Frontal cortex (tissue), 4 donors: ENCODE data around the gene PRELID3B. TPM values are rescaled to one million over a fixed set of nuclear protein-coding genes. Genes with fewer than 3 reads are reported as not detected.

Experiments
- DNase-seq, 2 donors: peaks; one replicate each; pipeline ENCODE4 v3.0.0; 2012; ENCODE audit warnings: low spot score in 2 of 2
- FAIRE-seq: peaks from 2 replicates; lab custom pipeline; 2012; peaks lifted over from hg19 to GRCh38; lab: Jason Lieb, UNC
- total RNA-seq: library from RNA; depleted of rRNA; stranded (reverse); fragments of >200 nt; gene quantifications from one replicate; pipeline ENCODE4 v1.2.3, GENCODE V29; 2014
- donor health status: control.
- donor health status: control.
- donor health status: control.

PRELID3B gene
- total RNA-seq, 1 donor from 2014 or later = 68.9 TPM

DNA sequence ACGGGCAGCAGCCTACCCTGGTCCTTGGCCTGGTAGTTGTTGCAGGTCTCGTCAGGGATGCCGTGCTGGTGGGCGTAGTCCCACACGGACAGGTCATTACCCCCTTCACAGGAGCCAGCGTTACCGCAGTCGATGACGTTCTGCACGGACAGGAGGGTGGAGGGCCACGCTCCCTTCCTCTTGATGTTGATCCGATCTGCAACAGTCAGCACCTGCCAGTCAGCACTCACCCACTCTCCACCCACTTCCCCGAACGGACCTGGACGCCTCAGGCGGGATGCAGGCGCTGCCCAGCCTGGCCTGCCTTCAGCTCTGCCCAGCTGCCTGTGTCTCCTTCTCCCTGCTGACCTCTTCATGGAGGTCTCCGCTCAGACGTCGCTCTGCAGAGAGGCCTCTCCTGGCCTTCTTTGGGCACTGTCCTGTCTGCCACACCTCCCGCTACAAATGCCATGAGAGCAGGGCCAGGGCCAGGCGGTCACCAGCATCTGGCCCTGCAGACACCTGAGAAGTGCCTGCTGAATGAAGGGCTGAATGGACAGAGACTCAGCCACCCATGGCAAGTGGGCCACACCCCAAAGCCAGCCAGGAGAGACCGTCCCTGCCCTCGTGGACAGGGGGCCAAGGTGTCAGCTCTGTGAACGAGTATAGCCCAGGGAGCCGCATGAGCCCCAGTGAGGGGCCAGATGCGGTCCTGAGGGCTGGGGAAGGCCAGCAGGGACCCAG, 41.0 kb downstream of the PRELID3B start:
- FAIRE-seq (no peak), DNase-seq (no peak)

DNA sequence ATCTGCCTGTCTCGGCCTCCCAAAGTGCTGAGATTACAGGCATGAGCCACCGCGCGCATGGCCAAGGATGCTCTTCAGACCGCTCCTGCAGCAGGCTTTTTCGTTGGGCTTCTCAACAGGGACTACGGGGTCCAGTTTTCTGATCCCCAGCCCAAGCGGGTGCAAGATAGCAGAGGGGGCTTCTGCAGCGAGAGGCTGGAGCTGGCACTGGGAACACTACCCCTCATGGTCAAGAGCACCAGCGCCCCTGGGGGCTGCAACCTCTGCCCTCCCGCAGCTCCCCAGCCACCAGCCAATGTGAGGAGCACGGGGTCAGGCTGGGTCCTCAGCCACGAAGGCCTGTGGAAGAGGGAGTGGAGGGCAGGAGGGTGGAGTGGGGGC, 41.5 kb downstream of the PRELID3B start:
- DNase-seq = no peak
- no peak for FAIRE-seq

DNA sequence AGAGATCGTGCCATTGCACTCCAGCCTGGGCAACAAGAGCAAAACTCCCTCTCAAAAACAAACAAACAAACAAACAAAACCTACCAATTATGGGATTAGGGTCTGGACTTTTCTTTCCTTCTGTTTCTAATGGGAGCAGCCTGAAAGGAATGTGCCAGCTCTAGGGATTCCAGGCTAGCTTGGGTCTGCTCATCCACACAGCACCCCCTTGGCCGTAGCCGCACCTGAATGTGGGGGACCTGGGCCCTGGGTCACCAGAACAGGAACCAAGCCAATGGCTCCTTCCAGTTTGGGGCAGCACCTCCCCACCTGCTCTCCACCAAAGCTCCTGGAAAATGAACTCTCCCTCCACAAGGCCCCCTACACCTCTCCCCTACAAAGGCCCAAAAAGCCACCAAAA, 42.3 kb downstream of the PRELID3B start:
- DNase-seq (no peak), FAIRE-seq (no peak)

DNA sequence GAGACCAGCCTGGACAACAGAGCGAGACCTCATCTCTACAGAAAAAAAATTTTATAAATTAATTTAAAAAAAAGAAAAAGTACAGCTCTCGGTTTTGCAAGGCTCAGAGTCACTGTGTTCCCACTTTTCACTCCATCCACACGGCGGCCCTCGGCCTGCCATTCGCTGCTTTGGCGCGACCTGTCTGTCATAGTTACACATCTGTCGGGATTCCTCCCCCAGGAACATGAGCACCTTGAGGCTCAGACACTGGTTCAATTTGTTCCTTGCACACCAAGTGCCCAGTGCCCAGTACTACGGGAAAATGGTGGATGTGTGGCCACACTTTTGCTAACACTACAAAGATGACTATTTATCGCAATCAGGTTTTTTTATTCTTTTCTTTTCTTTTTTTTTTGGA, 43.9 kb downstream of the PRELID3B start:
- FAIRE-seq = no peak
- no peak for DNase-seq

DNA sequence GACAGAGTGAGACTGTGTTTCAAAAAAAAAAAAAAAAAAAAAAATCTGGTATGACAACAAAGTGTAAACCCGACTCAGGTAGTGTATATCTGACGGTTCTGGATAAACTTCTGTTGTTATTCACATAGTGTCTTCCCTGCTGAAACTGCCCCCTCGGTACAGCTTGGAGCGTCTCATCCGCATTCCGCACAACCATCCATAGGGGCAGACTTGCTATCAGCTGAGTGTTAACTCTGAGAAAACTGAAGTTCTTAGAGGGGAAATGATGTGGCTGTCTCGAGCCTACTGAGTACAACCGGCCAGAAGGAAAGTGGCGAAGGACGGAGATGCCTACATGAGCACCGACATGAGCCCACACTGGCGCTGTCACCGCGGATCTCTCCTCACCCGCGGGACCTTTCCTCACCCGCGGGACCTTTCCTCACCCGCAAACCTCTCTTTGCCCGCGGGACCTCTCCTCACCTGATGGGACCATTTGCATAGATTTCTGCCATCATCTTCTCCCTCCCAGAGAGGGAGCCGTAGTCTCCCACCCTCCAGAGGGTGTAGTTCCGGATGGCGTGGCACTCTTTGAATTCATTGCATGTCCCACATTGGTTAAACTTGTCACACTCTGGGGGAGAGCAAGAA, 45.3 kb downstream of the PRELID3B start:
- no peak for FAIRE-seq
- no peak for DNase-seq

DNA sequence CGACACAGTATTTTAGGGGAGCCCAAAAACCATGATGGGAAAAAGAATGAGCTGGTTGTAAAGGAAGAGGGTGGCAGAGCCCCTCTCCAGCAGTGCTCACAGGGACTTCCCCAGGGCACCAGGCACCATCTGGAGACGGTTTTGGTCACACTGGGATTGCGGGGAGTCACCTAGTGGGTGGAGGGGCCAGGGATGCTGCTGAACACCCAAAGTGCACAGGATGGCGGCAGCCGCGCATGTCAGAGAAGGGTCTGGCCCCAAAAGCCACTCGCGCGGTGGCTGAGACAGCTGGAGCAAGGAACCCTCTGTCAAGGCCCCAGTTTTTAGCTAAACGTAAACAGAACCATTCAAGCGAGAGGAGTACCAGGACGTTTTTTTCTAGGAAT, 46.4 kb downstream of the PRELID3B start:
- DNase-seq (no peak), FAIRE-seq (no peak)

GRCh38 chr20:58995461-58996225, 46.9 kb downstream of the PRELID3B start:
- no peak for FAIRE-seq
- DNase-seq = no peak

DNA sequence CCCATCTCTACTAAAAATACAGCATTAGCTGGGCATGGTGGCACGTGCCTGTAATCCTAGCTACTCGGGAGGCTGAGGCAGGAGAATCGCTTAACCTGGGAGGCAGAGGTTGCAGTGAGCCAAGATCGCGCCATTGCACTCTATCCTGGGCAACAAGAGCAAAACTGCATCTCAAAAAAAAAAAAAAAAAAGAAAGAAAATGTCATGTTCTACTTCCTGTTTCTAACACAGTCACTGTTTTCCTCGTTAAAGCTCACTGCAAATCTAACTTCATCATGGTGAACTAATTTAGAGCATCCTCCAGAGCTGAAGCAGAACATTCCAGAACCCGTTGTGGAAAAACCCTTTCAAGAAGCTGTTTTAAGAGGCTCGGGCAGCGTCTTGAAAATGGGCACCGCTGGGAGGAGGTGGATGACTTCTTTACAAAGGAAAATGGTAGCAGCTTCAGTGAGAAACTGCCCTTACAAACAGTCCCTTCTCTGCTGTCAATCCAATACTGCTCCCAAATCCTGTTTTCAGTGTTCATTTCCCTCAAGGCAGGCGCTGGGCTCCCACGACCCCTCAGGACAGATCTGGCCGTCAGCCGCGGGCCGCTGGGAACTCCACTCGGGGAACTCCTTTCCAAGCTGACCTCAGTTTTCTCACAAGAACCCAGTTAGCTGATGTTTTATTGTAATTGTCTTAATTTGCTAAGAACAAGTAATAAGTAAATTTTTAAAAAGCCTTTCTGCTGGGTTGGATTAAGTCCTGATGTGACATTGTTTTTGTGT, 48.0 kb downstream of the PRELID3B start:
- FAIRE-seq = no peak

GRCh38 chr20:58993332-58994248, 49.0 kb downstream of the PRELID3B start:
- FAIRE-seq (no peak), DNase-seq (no peak)

More for the DNA sequence above, 48.0 kb downstream of the PRELID3B start:
- no peak for DNase-seq

GRCh38 chr20:58992911-58993310, 49.7 kb downstream of the PRELID3B start:
- FAIRE-seq (no peak), DNase-seq (no peak)

- DNase-seq = no peak
- FAIRE-seq = no peak
These were observed 50.9 kb downstream of the PRELID3B start for GRCh38 chr20:58991715-58992114.

DNA sequence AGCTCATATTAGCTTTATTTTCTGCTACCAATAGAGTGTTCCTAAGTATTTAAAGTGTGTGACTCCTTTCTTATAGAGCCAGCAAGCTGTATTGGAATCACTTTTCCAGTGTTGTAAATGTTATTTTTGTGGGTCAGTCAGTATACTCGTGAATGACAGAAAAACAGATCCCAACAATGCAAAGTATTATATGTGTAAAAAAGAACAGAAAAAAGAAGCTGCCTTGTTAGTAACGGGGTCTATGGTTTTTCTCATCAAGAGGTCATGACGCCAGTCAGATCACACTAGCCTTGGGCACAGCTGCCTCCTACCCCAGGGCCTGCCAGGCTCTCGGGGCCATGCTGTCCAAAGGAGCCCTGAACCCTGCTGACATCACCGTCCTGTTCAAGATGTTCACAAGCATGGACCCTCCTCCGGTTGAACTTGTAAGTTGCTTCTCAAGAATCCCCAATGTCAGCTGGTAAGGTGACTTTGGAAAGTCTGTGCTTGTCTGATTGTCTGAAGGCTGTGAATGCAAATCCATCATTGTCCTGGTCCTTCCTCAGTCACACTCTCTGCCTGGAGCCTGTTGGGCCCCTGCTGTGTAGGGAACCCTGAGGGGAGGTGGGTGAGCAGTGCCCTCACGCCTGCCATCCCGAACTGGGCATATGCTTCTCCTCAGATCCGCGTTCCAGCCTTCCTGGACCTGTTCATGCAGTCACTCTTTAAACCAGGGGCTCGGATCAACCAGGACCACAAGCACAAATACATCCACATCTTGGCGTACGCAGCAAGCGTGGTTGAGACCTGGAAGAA, 51.7 kb downstream of the PRELID3B start:
- DNase-seq (no peak), FAIRE-seq (no peak)

GRCh38 chr20:58989196-58989595, 53.4 kb downstream of the PRELID3B start:
- no peak for FAIRE-seq
- DNase-seq = no peak

- no peak for FAIRE-seq
- DNase-seq = no peak
These were observed 54.1 kb downstream of the PRELID3B start for GRCh38 chr20:58988565-58988882.

- FAIRE-seq = no peak
- DNase-seq = no peak
These were observed 54.6 kb downstream of the PRELID3B start for GRCh38 chr20:58987790-58988564.

GRCh38 chr20:58986968-58987517, 55.5 kb downstream of the PRELID3B start:
- no peak for FAIRE-seq
- DNase-seq = no peak

DNA sequence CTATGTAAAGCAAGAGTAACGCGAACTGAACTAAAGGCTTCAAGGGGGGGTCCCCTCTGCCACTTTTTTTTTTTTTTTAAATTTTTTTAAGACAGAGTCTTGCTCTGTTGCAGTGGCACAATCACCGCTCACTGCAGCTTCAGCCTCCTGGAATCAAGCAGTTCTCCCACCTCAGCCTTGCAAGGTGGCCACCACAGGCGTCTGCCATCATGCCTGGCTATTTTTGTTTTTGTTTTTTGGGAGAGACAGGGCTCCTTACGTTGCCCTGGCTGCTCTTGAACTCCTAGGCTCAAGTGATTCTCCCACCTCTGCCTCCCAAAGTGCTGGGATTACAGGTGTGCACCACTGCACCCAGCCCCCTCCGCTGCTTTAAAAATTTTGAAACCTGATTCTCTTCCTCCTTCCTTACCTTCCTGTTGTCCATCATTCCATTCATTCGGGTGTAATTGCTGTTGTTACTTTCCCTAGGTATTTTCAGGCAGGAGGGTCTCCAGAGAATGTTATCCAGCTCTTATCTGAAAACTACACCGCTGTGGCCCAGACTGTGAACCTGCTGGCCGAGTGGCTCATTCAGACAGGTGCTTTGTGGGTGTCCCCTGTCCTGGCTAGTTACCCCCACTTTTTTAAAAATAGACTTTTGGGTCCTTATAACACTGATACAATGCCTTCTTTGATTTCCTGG, 56.2 kb downstream of the PRELID3B start:
- no peak for DNase-seq
- no peak for FAIRE-seq
